IMR-90 (cell line): Measurements from ENCODE around the gene DRAXIN. TPM values are rescaled to one million over a fixed set of nuclear protein-coding genes. Genes with fewer than 3 reads are reported as not detected.
A peak's percentile ranks its signal among the peaks of the same experiment; 100 is the strongest.

Source experiments
- ATAC-seq: fragments of 200-7000 bp; cut with Tn5 transposase; 2 replicates; pipeline ENCODE4 v1.9.1; 2020; ENCODE audit warnings: low read depth, mild to moderate bottlenecking, moderate library complexity
- BruUV-seq: library from RNA; stranded (reverse); fragments of 400-500 nt; replicated peaks from 2 replicates; lab custom pipeline; 2021; lab: Mats Ljungman, UMichigan
- CTCF ChIA-PET: fragments of 300-600 bp; formaldehyde crosslinking; extraction: SDS; loops from one replicate; lab custom pipeline; 2021; ENCODE audit warnings: antibody characterized with exemption; lab: Yijun Ruan, JAX
- POLR2A ChIA-PET: fragments of 300-600 bp; sonication (Branson Sonifier 250); formaldehyde crosslinking; loops from one replicate; lab custom pipeline; 2022; ENCODE audit warnings: antibody characterized with exemption; ENCODE audit not compliant: unreplicated experiment; lab: Charles Lee
- DNase-seq: peaks from one replicate; pipeline ENCODE4 v3.0.0; 2013
- H2AFZ ChIP-seq: replicated peaks from 2 replicates; pipeline ENCODE3; 2013; ENCODE audit warnings: low read length, mild to moderate bottlenecking; ENCODE audit not compliant: poor library complexity
- H2AK5ac ChIP-seq: 2 replicates; pipeline ENCODE4 v1.6.1; 2013; ENCODE audit warnings: low read depth, low read length, inconsistent platforms
- H2AK9ac ChIP-seq: replicated peaks from 2 replicates; pipeline ENCODE3; 2013; ENCODE audit warnings: mild to moderate bottlenecking, low read depth, low read length, moderate library complexity; ENCODE audit not compliant: poor library complexity
- H2BK120ac ChIP-seq: 2 replicates; pipeline ENCODE4 v1.6.1; 2013; ENCODE audit warnings: low read depth, low read length, inconsistent platforms
- H2BK15ac ChIP-seq: 3 replicates; pipeline ENCODE4 v1.6.1; 2013; ENCODE audit warnings: low read depth, low read length, inconsistent platforms
- H2BK20ac ChIP-seq: 2 replicates; pipeline ENCODE4 v1.6.1; 2013; ENCODE audit warnings: low read depth, mild to moderate bottlenecking, inconsistent platforms, low read length, moderate library complexity
- H2BK5ac ChIP-seq: 2 replicates; pipeline ENCODE4 v1.6.1; 2013; ENCODE audit warnings: mild to moderate bottlenecking, low read depth, low read length, inconsistent platforms; ENCODE audit not compliant: poor library complexity, severe bottlenecking
- H3K14ac ChIP-seq: replicated peaks from 2 replicates; pipeline ENCODE4 v1.6.1; 2013; ENCODE audit warnings: low read depth, low read length, inconsistent platforms
- H3K18ac ChIP-seq: 2 replicates; pipeline ENCODE4 v1.6.1; 2013; ENCODE audit warnings: low read depth, low read length, control low read depth
- H3K23ac ChIP-seq: 2 replicates; pipeline ENCODE4 v1.6.1; 2013; ENCODE audit warnings: low read depth, low read length, inconsistent platforms
- H3K27ac ChIP-seq: 2 replicates; pipeline ENCODE4 v1.5.1; 2013; ENCODE audit warnings: mild to moderate bottlenecking, control low read depth, low read length; ENCODE audit not compliant: insufficient read depth
- H3K27me3 ChIP-seq: 2 replicates; pipeline ENCODE4 v1.6.1; 2013; ENCODE audit warnings: low read length; ENCODE audit not compliant: control insufficient read depth, insufficient read depth
- H3K36me3 ChIP-seq: 2 replicates; pipeline ENCODE4 v1.6.1; 2013; ENCODE audit warnings: low read length, mixed read lengths; ENCODE audit not compliant: control insufficient read depth, insufficient read depth
- H3K4ac ChIP-seq: 2 replicates; pipeline ENCODE4 v1.6.1; 2013; ENCODE audit warnings: low read depth, low read length, inconsistent platforms
- H3K4me1 ChIP-seq: 2 replicates; pipeline ENCODE4 v1.6.1; 2013; ENCODE audit warnings: low read length, mixed read lengths; ENCODE audit not compliant: control insufficient read depth, insufficient read depth
- H3K4me2 ChIP-seq: 2 replicates; pipeline ENCODE4 v1.6.1; 2013; ENCODE audit warnings: low read depth, mild to moderate bottlenecking, control low read depth, low read length, moderate library complexity
- H3K4me3 ChIP-seq: 2 replicates; pipeline ENCODE4 v1.5.1; 2013; ENCODE audit warnings: low read depth, mild to moderate bottlenecking, control low read depth, low read length, moderate library complexity; ENCODE audit not compliant: insufficient read depth
- H3K56ac ChIP-seq: 2 replicates; pipeline ENCODE4 v1.6.1; 2013; ENCODE audit warnings: low read length, inconsistent platforms; ENCODE audit not compliant: insufficient read depth; ENCODE audit errors: extremely low read depth
- H3K79me1 ChIP-seq, 2 experiments: 2 replicates each; pipeline ENCODE4 v1.6.1; 2013; ENCODE audit warnings: low read length in 2 of 2, inconsistent platforms in 1 of 2, low read depth in 1 of 2
- H3K9ac ChIP-seq: 2 replicates; pipeline ENCODE4 v1.6.1; 2013; ENCODE audit warnings: low read depth, low read length, control low read depth
- H3K9me1 ChIP-seq: 2 replicates; pipeline ENCODE4 v1.6.1; 2013; ENCODE audit warnings: low read length, inconsistent platforms; ENCODE audit not compliant: insufficient read depth
- H3K9me3 ChIP-seq: 2 replicates; pipeline ENCODE4 v1.6.1; 2013; ENCODE audit warnings: low read length; ENCODE audit not compliant: control insufficient read depth, insufficient read depth
- H4K20me1 ChIP-seq: 2 replicates; pipeline ENCODE4 v1.6.1; 2013; ENCODE audit warnings: low read length, inconsistent platforms; ENCODE audit not compliant: insufficient read depth
- H4K5ac ChIP-seq: 2 replicates; pipeline ENCODE4 v1.6.1; 2013; ENCODE audit warnings: mild to moderate bottlenecking, low read depth, low read length, control low read depth
- H4K8ac ChIP-seq, 2 experiments: 2 replicates each; pipeline ENCODE4 v1.6.1; 2013; ENCODE audit warnings: low read depth in 2 of 2, low read length in 2 of 2, control low read depth in 1 of 2, inconsistent platforms in 1 of 2
- H4K91ac ChIP-seq: 2 replicates; pipeline ENCODE4 v1.6.1; 2013; ENCODE audit warnings: low read depth, low read length, inconsistent platforms; ENCODE audit not compliant: insufficient read depth
- BHLHE40 ChIP-seq: fragments of 150-350 bp; IDR thresholded peaks from 2 replicates; pipeline ENCODE4 v1.6.1; 2016; ENCODE audit warnings: mild to moderate bottlenecking, low read depth, low read length
- CHD1 ChIP-seq: IDR thresholded peaks from 2 replicates; pipeline ENCODE4 v1.6.1; 2012; ENCODE audit warnings: low read depth, low read length, improper control_type of control experiment
- CTCF ChIP-seq: conservative IDR thresholded peaks from 2 replicates; pipeline ENCODE4 v1.5.1; 2012; ENCODE audit warnings: mild to moderate bottlenecking, low read depth, low read length, improper control_type of control experiment
- ELK1 ChIP-seq: fragments of 150-350 bp; IDR thresholded peaks from 2 replicates; pipeline ENCODE4 v1.6.1; 2016; ENCODE audit warnings: low read depth, mild to moderate bottlenecking, low read length, moderate library complexity, borderline replicate concordance
- FOS ChIP-seq: fragments of 150-350 bp; IDR thresholded peaks from 2 replicates; pipeline ENCODE4 v1.6.1; 2016; ENCODE audit warnings: low read depth, low read length
- MAFK ChIP-seq: IDR thresholded peaks from 2 replicates; pipeline ENCODE4 v1.6.1; 2012; ENCODE audit warnings: low read depth, low read length, improper control_type of control experiment
- MAZ ChIP-seq: IDR thresholded peaks from 2 replicates; pipeline ENCODE4 v1.6.1; 2012; ENCODE audit warnings: low read depth, mild to moderate bottlenecking, low read length, improper control_type of control experiment, moderate library complexity, borderline replicate concordance
- MXI1 ChIP-seq: IDR thresholded peaks from 2 replicates; pipeline ENCODE4 v1.6.1; 2012; ENCODE audit warnings: low read depth, mild to moderate bottlenecking, low read length, moderate library complexity, borderline replicate concordance
- RAD21 ChIP-seq: IDR thresholded peaks from 2 replicates; pipeline ENCODE4 v1.6.1; 2012; ENCODE audit warnings: low read length, improper control_type of control experiment
- RCOR1 ChIP-seq: IDR thresholded peaks from 2 replicates; pipeline ENCODE4 v1.6.1; 2012; ENCODE audit warnings: mild to moderate bottlenecking, low read length, improper control_type of control experiment; ENCODE audit not compliant: insufficient replicate concordance
- USF2 ChIP-seq: fragments of 150-350 bp; IDR thresholded peaks from 2 replicates; pipeline ENCODE4 v1.6.1; 2017; ENCODE audit warnings: mild to moderate bottlenecking, antibody characterized with exemption, low read length, low read depth
- WGBS, 2 experiments: methylation state at CpG; one replicate each; pipeline versions ENCODE4 v1.1.5 to v1.1.7; 2013; ENCODE audit warnings: missing lambda C conversion rate in 2 of 2; ENCODE audit not compliant: insufficient read length in 1 of 2; ENCODE audit errors: extremely low coverage in 2 of 2; 5-methylcytosine and 5-hydroxymethylcytosine counted together
- dilution Hi-C: fragments of 300-500 bp; cut with HindIII; formaldehyde crosslinking; loops from one replicate; pipeline ENCODE4 v1.14.3; 2018; ENCODE audit warnings: low sequenced_read_pairs; ENCODE audit not compliant: unreplicated experiment
- in situ Hi-C: fragments of 300-500 bp; cut with MboI; formaldehyde crosslinking; loops from 3 replicates; pipeline ENCODE4 v1.14.3; 2019; ENCODE audit warnings: low sequenced_read_pairs, inconsistent platforms, mixed read lengths
- intact Hi-C: fragments of 100-400 bp; cut with micrococcal nuclease; formaldehyde crosslinking; loops from 2 replicates; pipeline ENCODE4 v1.10.0; 2022
- polyA plus RNA-seq, 3 experiments: library from polyadenylated mRNA; depleted of rRNA; stranded (reverse); fragments of >200 nt; gene quantifications; 2 replicates each; pipeline ENCODE4 v1.2.3, GENCODE V29; 2012; ENCODE audit warnings: low replicate concordance in 1 of 3
- total RNA-seq: library from RNA; depleted of rRNA; stranded (reverse); fragments of >200 nt; gene quantifications from 2 replicates; pipeline ENCODE4 v1.2.3, GENCODE V29; 2012

Gene DRAXIN
- total and polyA plus RNA-seq, 2 of the 4 experiments (the other 2 are of a cell fraction) = under 0.01 to 0.02 TPM

GRCh38 chr1:11735854-11736745, 44.6 kb downstream of the DRAXIN start, which contains the start of gene AGTRAP:
AGTRAP (plus strand) TSS chr1:11736136; CDS start chr1:11736209, 73 bp downstream.
- Histone ChIP-seq H3K9me3 (no peaks in the 10 kb centered on the region), H2BK5ac (peak within 1 kb of the TSS; percentile 65), H2BK120ac (peak within 1 kb of the TSS; percentile 62; the same call in 1 of the 2 replicates), H2AK9ac (peak within 1 kb of the TSS; percentile 92), H2AFZ (peak within 1 kb of the TSS; percentile 100), H3K4ac (peak within 1 kb of the TSS; percentile 95), H2BK15ac (no peak within 1 kb of the TSS), H3K23ac (peak within 1 kb of the TSS; percentile 91), H4K91ac (peak within 1 kb of the TSS; percentile 89), H3K79me1 (peaks cover 20 to 22% of the 10 kb centered on the region in 2 experiments), H2BK20ac (no peak within 1 kb of the TSS; the same call in 1 of the 2 replicates), H2AK5ac (peak within 1 kb of the TSS; percentile 89), H3K18ac (peak within 1 kb of the TSS; percentile 45), H3K4me2 (peak within 1 kb of the TSS; percentile 94), H3K27ac (peak within 1 kb of the TSS; percentile 66), H3K4me3 (peak within 1 kb of the TSS; percentile 80), H3K36me3 (no peaks in the 10 kb centered on the region), H3K14ac (peak within 1 kb of the TSS; percentile 92), H3K9me1 (peaks cover 16% of the 10 kb centered on the region; the same call in 1 of the 2 replicates), H4K5ac (peak within 1 kb of the TSS; percentile 26), H4K20me1 (peaks cover 4% of the 10 kb centered on the region; the same call in 1 of the 2 replicates), H3K27me3 (no peaks in the 10 kb centered on the region), H3K56ac (peak within 1 kb of the TSS; percentile 54), H4K8ac (peak within 1 kb of the TSS; percentile 86 to 95), H3K9ac (peak within 1 kb of the TSS; percentile 91), H3K4me1 (peaks cover 9% of the 10 kb centered on the region)
- dilution Hi-C loops (no loop called here), intact Hi-C loops (loop anchor here (2.0 to 10.0 kb wide), 2 partner anchors 67 to 461 kb away; partner anchors contain the start of gene UBIAD1), in situ Hi-C loops (no loop called here)
- BruUV-seq = no TSS peak
- TF ChIP-seq USF2 = peak; percentile 98
- 0 out of 2 replicates have a peak, but pooled peaks have one; percentile 26 for TF ChIP-seq FOS
- no peak for TF ChIP-seq MAFK
- TF ChIP-seq BHLHE40 = peak; percentile 74
- TF ChIP-seq RCOR1 = no peak
- no peak for TF ChIP-seq CHD1
- TF ChIP-seq MAZ = peak; percentile 42; the same call in 1 of the 2 replicates
- TF ChIP-seq MXI1 = peak; percentile 87
- TF ChIP-seq ELK1 = no peak
- no peak for TF ChIP-seq RAD21
- no peak for TF ChIP-seq CTCF
- peak; percentile 87 for DNase-seq
- ATAC-seq = peak; percentile 81
- ChIA-PET POLR2A (interaction anchor here (0.8 kb wide), 2 partner anchors 29 to 68 kb away, joined by 3 read pairs; no protein-coding TSS in a partner anchor), CTCF (no interaction called here)
- WGBS, 2 experiments = 1% methylated on average over 33 of the region's 59 CpGs; no CpG with 5 or more reads in 1 of the 2 experiments
